PC-9 (cell line): ENCODE data around the gene CNIH3. TPM values are rescaled to one million over a fixed set of nuclear protein-coding genes. Genes with fewer than 3 reads are reported as not detected.

Source experiments
- BruUV-seq: library from RNA; stranded (reverse); fragments of 400-500 nt; replicated peaks from 2 replicates; lab custom pipeline; 2021; lab: Mats Ljungman, UMichigan
- CTCF ChIA-PET: fragments of 300-600 bp; sonication (Branson Sonifier 250); formaldehyde crosslinking; loops from one replicate; lab custom pipeline; 2022; ENCODE audit warnings: antibody characterized with exemption; lab: Charles Lee
- POLR2A ChIA-PET: fragments of 300-600 bp; sonication (Branson Sonifier 250); formaldehyde crosslinking; loops from one replicate; lab custom pipeline; 2022; ENCODE audit warnings: antibody characterized with exemption; ENCODE audit not compliant: unreplicated experiment; lab: Charles Lee
- DNase-seq, 2 experiments: peaks; one replicate each; pipeline versions ENCODE4 v3.0.0 to v3.0.0-alpha.2; 2015 to 2022; ENCODE audit warnings: mixed read lengths in 1 of 2
- H2AFZ ChIP-seq: fragments of 200-600 bp; sonication (generic); 2 replicates; pipeline ENCODE4 v1.8.1; 2017; ENCODE audit warnings: antibody characterized with exemption
- H3F3A ChIP-seq: fragments of 200-600 bp; sonication (generic); 2 replicates; pipeline ENCODE4 v1.8.1; 2017; ENCODE audit warnings: antibody characterized with exemption, mild to moderate bottlenecking, low read depth; ENCODE audit not compliant: insufficient read depth
- H3K27ac ChIP-seq: fragments of 200-600 bp; sonication (generic); 2 replicates; pipeline ENCODE4 v1.6.1; 2016; ENCODE audit warnings: mixed run types
- H3K27me3 ChIP-seq: fragments of 200-600 bp; sonication (generic); 2 replicates; pipeline ENCODE4 v1.6.1; 2016; ENCODE audit warnings: low read depth, mixed run types; ENCODE audit not compliant: insufficient read depth
- H3K36me3 ChIP-seq: fragments of 200-600 bp; sonication (generic); 2 replicates; pipeline ENCODE4 v1.6.1; 2016; ENCODE audit warnings: low read depth, mixed run types
- H3K4me1 ChIP-seq: fragments of 200-600 bp; sonication (generic); replicated peaks from 2 replicates; pipeline ENCODE4 v1.6.1; 2016; ENCODE audit warnings: mixed run types; ENCODE audit not compliant: insufficient read depth
- H3K4me2 ChIP-seq: fragments of 200-600 bp; sonication (generic); 2 replicates; pipeline ENCODE4 v1.6.1; 2017; ENCODE audit warnings: mixed run types
- H3K4me3 ChIP-seq: fragments of 200-600 bp; sonication (generic); 2 replicates; pipeline ENCODE4 v1.6.1; 2016; ENCODE audit warnings: mixed run types
- H3K79me2 ChIP-seq: fragments of 200-600 bp; sonication (generic); 2 replicates; pipeline ENCODE4 v1.6.1; 2017; ENCODE audit warnings: low read depth, mixed run types
- H3K9me2 ChIP-seq: fragments of 200-600 bp; sonication (generic); 2 replicates; pipeline ENCODE4 v1.8.1; 2017; ENCODE audit warnings: mild to moderate bottlenecking; ENCODE audit not compliant: insufficient read depth
- H3K9me3 ChIP-seq: fragments of 200-600 bp; sonication (generic); 2 replicates; pipeline ENCODE4 v1.8.1; 2016; ENCODE audit warnings: low read depth; ENCODE audit not compliant: insufficient read depth
- H4K20me1 ChIP-seq: fragments of 200-600 bp; sonication (generic); 2 replicates; pipeline ENCODE4 v1.8.1; 2017; ENCODE audit not compliant: insufficient read depth
- CTCF ChIP-seq: fragments of 200-600 bp; sonication (generic); conservative IDR thresholded peaks from 2 replicates; pipeline ENCODE4 v1.6.1; 2017; ENCODE audit warnings: mixed run types, antibody characterized with exemption, mild to moderate bottlenecking, moderate library complexity
- EZH2 ChIP-seq: fragments of 200-600 bp; sonication (generic); IDR thresholded peaks from 2 replicates; pipeline ENCODE4 v1.8.0; 2017; ENCODE audit warnings: antibody characterized with exemption, low read depth
- intact Hi-C: fragments of 100-400 bp; cut with micrococcal nuclease; formaldehyde crosslinking; loops from one replicate; pipeline ENCODE4 v1.10.0; 2022; ENCODE audit not compliant: unreplicated experiment
- total RNA-seq: library from RNA; stranded (reverse); gene quantifications from 2 replicates; pipeline ENCODE4 v1.2.3, GENCODE V29; 2021

Gene CNIH3
- total RNA-seq, 1 experiment from 2014 or later, result 8.4 TPM

DNA sequence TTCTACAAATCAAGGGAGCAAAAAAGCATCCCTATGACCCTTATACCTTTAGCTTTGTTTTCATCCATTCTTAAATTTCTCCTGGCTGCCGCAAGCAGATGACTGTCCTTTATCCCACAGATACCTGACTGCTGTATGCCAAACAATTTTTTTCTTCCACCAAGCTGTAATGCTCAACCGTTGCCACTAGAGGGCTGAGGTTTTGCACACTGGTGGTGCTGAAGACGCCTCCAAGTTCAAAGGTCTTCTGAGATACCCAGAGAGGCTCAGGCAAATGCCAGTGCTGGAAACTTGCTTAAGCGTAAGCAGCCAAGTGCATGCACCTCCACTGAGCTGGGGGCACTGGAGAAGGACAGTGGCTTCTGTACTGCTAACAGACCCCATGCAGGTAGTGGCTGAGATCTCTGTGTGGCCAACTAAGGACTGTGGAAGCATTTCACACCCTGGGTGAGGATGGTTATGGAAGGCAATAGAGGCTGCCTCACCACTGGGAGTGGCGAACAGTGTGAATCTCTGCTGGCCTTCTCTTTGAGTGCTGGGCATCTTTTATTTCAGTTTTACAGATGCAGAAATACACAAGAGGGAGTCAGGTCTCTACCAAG, 28.5 kb downstream of the CNIH3 start:
- TF ChIP-seq EZH2 (no peak), CTCF (peak; percentile 96)
- H4K20me1 ChIP-seq, result no peaks in the 10 kb centered on the region; the same call in 1 of the 2 replicates
- no peak overlapping the region for H3K4me3 ChIP-seq
- H3F3A ChIP-seq, result no peaks in the 10 kb centered on the region
- no peak overlapping the region for H3K4me2 ChIP-seq
- H3K27me3 ChIP-seq, result no peaks in the 10 kb centered on the region
- POLR2A ChIA-PET, result interaction anchor here (0.7 kb wide), 1 partner anchor 51 kb away, joined by 4 read pairs; no protein-coding TSS in a partner anchor
- CTCF ChIA-PET, result interaction anchor here (0.6 to 1.3 kb wide), 4 partner anchors 11 to 207 kb away, joined by 3 to 6 read pairs (median 4); no protein-coding TSS in a partner anchor
- no peaks in the 10 kb centered on the region for H3K4me1 ChIP-seq
- H2AFZ ChIP-seq, result no peak overlapping the region
- no peaks in the 10 kb centered on the region for H3K9me2 ChIP-seq
- H3K27ac ChIP-seq, result no peak overlapping the region
- no TSS peak for BruUV-seq
- no peaks in the 10 kb centered on the region; the same call in 1 of the 2 replicates for H3K79me2 ChIP-seq
- H3K36me3 ChIP-seq, result no peaks in the 10 kb centered on the region
- peak in 1 of 2 experiments; percentile 62 for DNase-seq
- intact Hi-C loops, result loop anchor here (1.0 kb wide), 2 partner anchors 131 to 207 kb away; no protein-coding TSS in a partner anchor
- no peaks in the 10 kb centered on the region for H3K9me3 ChIP-seq

DNA sequence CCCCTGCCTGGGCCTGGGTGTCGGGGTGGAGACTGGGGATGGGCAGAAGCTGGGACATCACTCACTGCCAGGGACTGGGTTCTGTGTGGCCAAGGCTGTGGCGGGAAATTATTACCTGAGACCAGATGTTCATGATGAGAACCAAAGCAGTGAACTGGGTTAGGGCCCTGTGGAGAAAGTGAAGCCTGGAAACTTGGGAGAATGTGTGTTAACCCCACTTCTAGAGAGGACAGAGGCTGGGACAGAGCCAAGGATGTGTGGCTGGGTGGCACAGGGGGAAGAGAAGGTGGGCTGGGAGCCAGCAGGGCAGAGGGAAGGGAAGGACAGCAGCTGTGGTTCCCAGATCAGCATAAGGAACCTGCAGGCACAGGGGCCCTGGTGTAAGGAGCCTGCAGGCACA, 31.3 kb downstream of the CNIH3 start:
- ChIA-PET CTCF (no interaction called here), POLR2A (no interaction called here)
- Histone ChIP-seq H3K9me2 (no peaks in the 10 kb centered on the region), H2AFZ (no peak overlapping the region), H3K4me1 (peaks cover 19% of the 10 kb centered on the region), H3K4me2 (no peak overlapping the region), H3K9me3 (no peaks in the 10 kb centered on the region), H4K20me1 (no peaks in the 10 kb centered on the region; the same call in 1 of the 2 replicates), H3K27me3 (no peaks in the 10 kb centered on the region), H3K79me2 (no peaks in the 10 kb centered on the region; the same call in 1 of the 2 replicates), H3K27ac (no peak overlapping the region), H3K4me3 (no peak overlapping the region), H3K36me3 (no peaks in the 10 kb centered on the region), H3F3A (peaks cover 20% of the 10 kb centered on the region)
- no peak for TF ChIP-seq CTCF
- no peak for TF ChIP-seq EZH2
- BruUV-seq, result no TSS peak
- intact Hi-C loops, result no loop called here
- no peak for DNase-seq

DNA sequence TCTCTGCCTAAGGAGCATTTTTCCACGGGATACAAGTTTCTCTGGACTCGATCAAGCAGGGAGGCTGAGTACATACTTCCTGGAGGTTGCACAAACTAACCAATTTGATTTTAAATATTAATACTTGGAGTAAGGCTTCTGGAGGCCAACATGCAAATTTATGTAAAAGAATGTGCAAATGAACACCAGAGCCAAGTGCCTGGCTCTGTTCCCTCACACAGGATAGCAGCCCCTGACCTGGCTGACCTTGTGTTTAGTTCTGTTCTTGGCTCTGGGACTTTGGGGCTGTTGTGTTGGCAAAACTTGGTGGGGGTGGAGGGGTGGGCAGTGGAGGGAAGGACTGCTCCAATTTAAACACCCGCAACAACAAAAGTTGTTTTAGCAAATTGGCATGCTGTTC, 34.2 kb downstream of the CNIH3 start:
- Histone ChIP-seq H3K36me3 (no peaks in the 10 kb centered on the region), H3K4me1 (peaks cover 25% of the 10 kb centered on the region), H3K9me2 (no peaks in the 10 kb centered on the region), H3F3A (peaks cover 22% of the 10 kb centered on the region), H2AFZ (no peak overlapping the region), H3K4me3 (no peak overlapping the region), H3K79me2 (peaks cover 7% of the 10 kb centered on the region; the same call in 1 of the 2 replicates), H3K27me3 (no peaks in the 10 kb centered on the region), H4K20me1 (no peaks in the 10 kb centered on the region), H3K27ac (peak overlapping the region; percentile 60; the same call in 1 of the 2 replicates), H3K9me3 (no peaks in the 10 kb centered on the region), H3K4me2 (no peak overlapping the region)
- intact Hi-C loops, result loop anchor here (5.0 kb wide), 1 partner anchor 33 kb away; the partner anchor contains the start of gene CNIH3
- TF ChIP-seq EZH2, result no peak
- no peak for TF ChIP-seq CTCF
- BruUV-seq, result no TSS peak
- CTCF ChIA-PET, result no interaction called here
- no peak for DNase-seq
- POLR2A ChIA-PET, result interaction anchor here (0.6 kb wide), 1 partner anchor 184 kb away, joined by 9 read pairs; no protein-coding TSS in a partner anchor
